ENCODE results near the gene PFKL. TPM values are rescaled to one million over a fixed set of nuclear protein-coding genes. Genes with fewer than 3 reads are reported as not detected.

Gene PFKL
- total and polyA plus RNA-seq, 2 experiments from 2014 or later, result 199 to 239 TPM

DNA sequence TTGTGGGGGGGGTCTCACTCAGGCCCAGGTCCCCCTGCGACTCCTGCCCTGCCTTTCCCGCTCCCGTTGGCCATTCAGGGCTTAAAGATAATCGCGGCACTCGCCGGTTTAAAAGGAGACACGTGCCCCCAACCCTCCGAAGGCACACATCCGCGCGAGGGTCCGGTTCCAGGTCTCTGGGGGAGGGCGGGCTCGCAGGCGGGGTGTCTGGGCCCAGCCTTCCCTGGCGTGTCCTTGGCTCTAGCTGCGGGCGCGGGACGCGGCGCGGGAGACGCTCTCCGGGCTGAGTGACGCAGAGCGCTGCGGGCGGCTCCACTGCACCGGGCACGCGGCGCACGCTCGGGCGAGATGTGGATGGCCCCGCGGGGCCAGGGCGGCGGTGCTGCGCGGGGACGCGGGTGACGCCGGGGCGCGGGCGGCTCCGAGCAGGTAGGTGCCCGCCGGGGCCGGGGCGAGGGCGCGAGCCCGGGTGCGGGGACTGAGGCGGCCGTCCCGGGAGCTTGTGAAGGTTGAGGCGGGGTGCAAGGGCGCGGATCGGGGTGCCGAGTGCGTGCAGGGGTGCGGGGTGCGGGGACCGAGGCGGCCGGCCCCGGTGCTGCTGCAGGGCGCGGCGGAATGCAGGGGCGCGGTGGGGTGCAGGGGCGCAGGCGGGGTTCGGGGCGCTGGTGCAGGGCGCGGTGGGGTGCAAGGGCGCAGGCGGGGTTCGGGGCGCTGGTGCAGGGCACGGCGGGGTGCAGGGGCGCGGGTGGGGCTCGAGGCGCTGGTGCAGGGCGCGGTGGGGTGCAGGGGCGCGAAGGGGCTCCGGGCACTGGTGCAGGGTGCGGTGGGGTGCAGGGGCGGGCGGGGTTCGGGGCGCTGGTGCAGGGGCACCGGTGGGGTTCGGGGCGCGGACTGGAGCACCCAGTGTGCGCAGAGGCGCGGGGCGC, 50.3 kb downstream of the PFKL start:
- no peak for TF ChIP-seq EZH2 (IDR thresholded peaks at IDR 0.05; ENCODE audit: insufficient read depth, poor library complexity, severe bottlenecking)
- no peak for TF ChIP-seq EZH2phosphoT487 (IDR thresholded peaks at IDR 0.05; ENCODE audit: insufficient read depth, low read depth)
- Histone ChIP-seq H3K9ac (no peak overlapping the region), H4K20me1 (ENCODE audit: insufficient read depth) (no peaks in the 10 kb centered on the region), H3K4me3 (no peak overlapping the region), H3F3A (ENCODE audit: insufficient read depth) (no peaks in the 10 kb centered on the region), H3K36me3 (ENCODE audit: low read depth) (no peaks in the 10 kb centered on the region), H3K4me2 (ENCODE audit: unreplicated experiment) (no peak overlapping the region), H3K27ac (no peak overlapping the region), H3K27me3 (replicated peaks; ENCODE audit: insufficient read depth) (peaks cover 42% of the 10 kb centered on the region), H3K79me2 (ENCODE audit: insufficient read depth) (no peaks in the 10 kb centered on the region), H3K9me3 (ENCODE audit: low read depth) (no peaks in the 10 kb centered on the region), H3K9me2 (ENCODE audit: insufficient read depth) (no peaks in the 10 kb centered on the region), H2AFZ (no peak overlapping the region), H3K4me1 (ENCODE audit: insufficient read depth) (no peaks in the 10 kb centered on the region)
- in situ Hi-C loops (cut with MboI), result no loop called here
- DNase-seq, result no peak
- WGBS, 2 experiments (ENCODE audit: low coverage in 1 of 2, low lambda C conversion rate in 2 of 2, missing lambda C conversion rate in 2 of 2), result 5 to 8% methylated on average over 36 to 80 of the region's 113 CpGs

- Histone ChIP-seq H3K4me2 (ENCODE audit: unreplicated experiment) (no peak overlapping the region), H3K9me2 (ENCODE audit: insufficient read depth) (no peaks in the 10 kb centered on the region), H3K36me3 (ENCODE audit: low read depth) (no peaks in the 10 kb centered on the region), H3K4me3 (no peak overlapping the region), H3F3A (ENCODE audit: insufficient read depth) (no peaks in the 10 kb centered on the region), H2AFZ (no peak overlapping the region), H3K27ac (no peak overlapping the region), H3K9ac (no peak overlapping the region), H3K79me2 (ENCODE audit: insufficient read depth) (no peaks in the 10 kb centered on the region), H3K27me3 (replicated peaks; ENCODE audit: insufficient read depth) (peaks cover 42% of the 10 kb centered on the region), H3K9me3 (ENCODE audit: low read depth) (no peaks in the 10 kb centered on the region), H3K4me1 (ENCODE audit: insufficient read depth) (no peaks in the 10 kb centered on the region), H4K20me1 (ENCODE audit: insufficient read depth) (no peaks in the 10 kb centered on the region)
- DNase-seq, result no peak
- in situ Hi-C loops (cut with MboI), result no loop called here
- no peak for TF ChIP-seq EZH2phosphoT487 (IDR thresholded peaks at IDR 0.05; ENCODE audit: insufficient read depth, low read depth)
- TF ChIP-seq EZH2 (IDR thresholded peaks at IDR 0.05; ENCODE audit: insufficient read depth, poor library complexity, severe bottlenecking), result no peak
- WGBS, 2 experiments (ENCODE audit: low coverage in 1 of 2, low lambda C conversion rate in 2 of 2, missing lambda C conversion rate in 2 of 2), result 13 to 20% methylated on average over 15 to 41 of the region's 42 CpGs
Measured at GRCh38 chr21:44350773-44351481, 51.1 kb downstream of the PFKL start.

- Histone ChIP-seq H3K4me1 (ENCODE audit: insufficient read depth) (no peaks in the 10 kb centered on the region), H3K79me2 (ENCODE audit: insufficient read depth) (no peaks in the 10 kb centered on the region), H3F3A (ENCODE audit: insufficient read depth) (no peaks in the 10 kb centered on the region), H3K4me2 (ENCODE audit: unreplicated experiment) (no peak overlapping the region), H3K9me2 (ENCODE audit: insufficient read depth) (no peaks in the 10 kb centered on the region), H3K4me3 (no peak overlapping the region), H2AFZ (no peak overlapping the region), H3K9me3 (ENCODE audit: low read depth) (no peaks in the 10 kb centered on the region), H3K27me3 (replicated peaks; ENCODE audit: insufficient read depth) (peaks cover 42% of the 10 kb centered on the region), H3K36me3 (ENCODE audit: low read depth) (no peaks in the 10 kb centered on the region), H4K20me1 (ENCODE audit: insufficient read depth) (no peaks in the 10 kb centered on the region), H3K9ac (no peak overlapping the region), H3K27ac (no peak overlapping the region)
- DNase-seq, result no peak
- TF ChIP-seq EZH2 (IDR thresholded peaks at IDR 0.05; ENCODE audit: insufficient read depth, poor library complexity, severe bottlenecking) (no peak), EZH2phosphoT487 (IDR thresholded peaks at IDR 0.05; ENCODE audit: insufficient read depth, low read depth) (no peak)
- 73 to 75% methylated on average over 15 to 17 of the region's 18 CpGs for WGBS, 2 experiments (ENCODE audit: low coverage in 1 of 2, low lambda C conversion rate in 2 of 2, missing lambda C conversion rate in 2 of 2)
- in situ Hi-C loops (cut with MboI), result no loop called here
Measured at GRCh38 chr21:44351535-44352252, 51.8 kb downstream of the PFKL start.

DNA sequence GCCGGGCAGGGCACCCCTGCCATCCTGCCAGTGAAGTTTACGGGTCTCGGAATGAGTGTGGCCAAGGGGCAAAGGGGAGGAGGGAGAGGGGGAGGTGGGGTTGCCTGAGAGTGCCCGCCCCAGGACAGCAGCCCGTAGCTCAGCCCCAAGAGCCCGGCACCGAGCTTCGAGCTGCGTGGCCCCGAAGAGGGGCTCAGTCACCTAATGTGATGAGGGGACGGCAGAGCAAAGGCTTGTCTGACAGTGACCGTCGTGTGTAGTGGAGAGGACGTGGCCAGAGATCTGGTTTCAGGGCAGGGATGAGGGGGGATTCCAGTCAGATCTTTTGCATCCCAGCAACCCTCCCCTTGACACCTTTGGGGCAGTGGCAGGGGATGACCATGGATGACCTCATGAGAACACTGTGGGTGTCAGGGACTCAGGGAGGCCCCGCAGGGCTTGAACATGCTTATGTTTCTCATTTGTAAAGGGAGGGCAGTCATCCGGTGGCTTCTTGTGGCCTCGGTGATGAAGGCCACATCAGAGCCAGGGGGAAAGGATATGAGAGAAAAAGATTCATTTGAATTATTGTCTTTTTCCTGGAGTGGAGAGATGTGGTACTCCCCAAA, 52.5 kb downstream of the PFKL start:
- Histone ChIP-seq H3K9me2 (ENCODE audit: insufficient read depth) (no peaks in the 10 kb centered on the region), H3F3A (ENCODE audit: insufficient read depth) (no peaks in the 10 kb centered on the region), H2AFZ (no peak overlapping the region), H3K9me3 (ENCODE audit: low read depth) (no peaks in the 10 kb centered on the region), H3K4me1 (ENCODE audit: insufficient read depth) (no peaks in the 10 kb centered on the region), H4K20me1 (ENCODE audit: insufficient read depth) (no peaks in the 10 kb centered on the region), H3K4me3 (no peak overlapping the region), H3K9ac (no peak overlapping the region), H3K27ac (no peak overlapping the region), H3K27me3 (replicated peaks; ENCODE audit: insufficient read depth) (peaks cover 42% of the 10 kb centered on the region), H3K4me2 (ENCODE audit: unreplicated experiment) (no peak overlapping the region), H3K79me2 (ENCODE audit: insufficient read depth) (no peaks in the 10 kb centered on the region), H3K36me3 (ENCODE audit: low read depth) (no peaks in the 10 kb centered on the region)
- WGBS, 2 experiments (ENCODE audit: low coverage in 1 of 2, low lambda C conversion rate in 2 of 2, missing lambda C conversion rate in 2 of 2), result 46 to 55% methylated on average over 11 to 17 of the region's 17 CpGs
- no peak for DNase-seq
- TF ChIP-seq EZH2phosphoT487 (IDR thresholded peaks at IDR 0.05; ENCODE audit: insufficient read depth, low read depth) (no peak), EZH2 (IDR thresholded peaks at IDR 0.05; ENCODE audit: insufficient read depth, poor library complexity, severe bottlenecking) (no peak)
- in situ Hi-C loops (cut with MboI), result no loop called here
